Activated CD4-positive, alpha-beta T cell treated with anti-CD3 and anti-CD28 coated beads for 36 hours (primary cell): ENCODE results near the gene TDP2. TPM values are rescaled to one million over a fixed set of nuclear protein-coding genes. Genes with fewer than 3 reads are reported as not detected.
"Not testable (repeated sequence)": the region's sequence is repeated elsewhere in the genome, so short reads cannot be mapped to it uniquely, and the experiment has no call there.

Experiments
- ATAC-seq: fragments of 200-7000 bp; cut with Tn5 transposase; one replicate; pipeline ENCODE4 v1.10.0; 2021; ENCODE audit warnings: mild to moderate bottlenecking, moderate library complexity
- CTCF ChIA-PET: fragments of 350-600 bp; sonication (Branson Sonifier 250); formaldehyde crosslinking; loops from one replicate; lab custom pipeline; 2021; ENCODE audit warnings: antibody characterized with exemption; lab: Charles Lee
- POLR2A ChIA-PET: fragments of 350-600 bp; sonication (Branson Sonifier 250); formaldehyde crosslinking; loops from one replicate; lab custom pipeline; 2021; ENCODE audit warnings: antibody characterized with exemption, inconsistent platforms; lab: Charles Lee
- DNase-seq: peaks from one replicate; pipeline ENCODE4 v3.0.0-alpha.2; 2020
- H3K27ac Mint-ChIP-seq: one replicate; pipeline ENCODE4 v1.8.0; 2021; ENCODE audit warnings: mixed read lengths
- H3K27me3 Mint-ChIP-seq: one replicate; pipeline ENCODE4 v1.8.0; 2021; ENCODE audit warnings: mixed read lengths
- H3K36me3 Mint-ChIP-seq: one replicate; pipeline ENCODE4 v1.8.0; 2021; ENCODE audit warnings: low read depth, mixed read lengths
- H3K4me1 Mint-ChIP-seq: one replicate; pipeline ENCODE4 v1.8.0; 2021; ENCODE audit warnings: mixed read lengths
- H3K4me3 Mint-ChIP-seq: one replicate; pipeline ENCODE4 v1.8.0; 2021; ENCODE audit warnings: mild to moderate bottlenecking, moderate library complexity, mixed read lengths
- H3K9me3 Mint-ChIP-seq: one replicate; pipeline ENCODE4 v1.8.0; 2021; ENCODE audit warnings: low read depth, mixed read lengths
- intact Hi-C, 2 experiments: fragments of 100-400 bp; cut with DNase I in 1 of 2; cut with micrococcal nuclease in 1 of 2; formaldehyde crosslinking; loops; one replicate each; pipeline versions ENCODE4 v1.14.2 to v1.15.1; 2022 to 2024; cut with DNase I, micrococcal nuclease
- total RNA-seq, 2 experiments: library from RNA; stranded (reverse); gene quantifications; one replicate each; pipeline ENCODE4 v1.2.3, GENCODE V29; 2021

Gene TDP2
- total RNA-seq, 2 experiments from 2014 or later = 41.4 to 45.4 TPM

- ATAC-seq (peak; percentile 49), DNase-seq (peak; percentile 65)
- Mint-ChIP-seq H3K27me3 (no peaks in the 10 kb centered on the region), H3K27ac (peak overlapping the region; percentile 99), H3K4me1 (peaks cover 47% of the 10 kb centered on the region), H3K36me3 (peaks cover 57% of the 10 kb centered on the region), H3K9me3 (peaks cover 8% of the 10 kb centered on the region), H3K4me3 (peak overlapping the region; percentile 90)
- ChIA-PET CTCF (interaction anchor here (0.6 to 2.2 kb wide), 15 partner anchors 14 to 598 kb away, joined by 3 to 12 read pairs (median 4); partner anchors contain the start of genes C6orf62 and KIAA0319), POLR2A (interaction anchor here (1.0 to 1.6 kb wide), 2 partner anchors 20 to 53 kb away, joined by 4 to 5 read pairs; partner anchors contain the start of genes C6orf62 and KIAA0319)
- intact Hi-C loops = loop anchor here (1.0 to 5.0 kb wide), 6 partner anchors 20 to 263 kb away; partner anchors contain the start of genes KIAA0319 (in 2 of the 2) and MRS2 (in 1 of the 2)
Measured at GRCh38 chr6:24666097-24666640, 530 bp downstream of the TDP2 start.

DNA sequence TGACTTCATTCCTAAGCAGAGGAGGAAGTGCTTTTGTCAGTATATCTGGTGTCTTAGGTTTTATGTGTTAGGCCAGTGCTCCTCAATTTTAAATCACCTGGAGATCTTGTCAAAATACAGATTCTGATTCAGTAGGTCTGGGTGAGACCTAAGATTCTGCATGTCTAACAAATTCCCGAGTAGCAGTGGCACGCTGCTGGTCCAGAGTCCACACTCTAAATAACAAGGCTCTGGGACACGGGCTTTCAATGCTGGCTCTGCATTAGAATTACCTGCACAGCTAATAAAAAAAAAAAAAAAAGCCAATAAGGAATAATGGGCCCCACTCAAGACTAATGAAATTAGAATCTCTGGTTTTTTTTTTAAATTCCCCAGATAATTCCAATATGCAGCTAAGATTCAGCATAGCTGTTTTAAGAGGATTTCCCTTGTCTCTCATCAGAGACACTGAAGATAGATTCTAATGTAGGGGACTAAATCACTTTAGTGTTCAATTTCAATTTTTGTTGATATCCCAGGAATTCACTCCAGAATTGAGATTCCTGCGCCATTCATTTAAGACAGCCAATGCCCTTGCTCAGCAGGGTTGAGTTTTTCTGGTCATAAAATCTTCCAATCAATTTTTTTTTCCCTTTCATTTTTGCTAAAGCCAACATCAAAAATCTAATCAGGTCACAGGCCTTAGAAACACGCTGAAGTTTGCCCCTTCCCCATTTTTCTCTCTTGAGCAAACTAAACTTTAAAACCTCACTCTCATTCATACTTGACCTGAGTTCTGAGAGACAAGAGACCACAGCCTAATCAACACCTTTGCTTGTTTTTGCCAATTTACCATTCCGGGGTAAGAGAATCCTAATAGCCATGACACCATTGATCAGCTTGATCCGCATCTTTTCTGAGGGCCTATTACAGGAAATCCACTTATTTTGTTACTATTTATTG, 2.4 kb downstream of the TDP2 start:
- H3K36me3 Mint-ChIP-seq = peaks cover 46% of the 10 kb centered on the region
- H3K27me3 Mint-ChIP-seq = no peaks in the 10 kb centered on the region
- no peak for DNase-seq
- ChIA-PET CTCF (interaction anchor here (0.6 to 2.2 kb wide), 6 partner anchors 14 to 232 kb away, joined by 3 to 12 read pairs (median 4); partner anchors contain the start of gene KIAA0319), POLR2A (interaction anchor here (1.6 kb wide), 1 partner anchor 55 kb away, joined by 5 read pairs; the partner anchor contains the start of gene C6orf62)
- no peaks in the 10 kb centered on the region for H3K9me3 Mint-ChIP-seq
- intact Hi-C loops = no loop called here
- H3K4me3 Mint-ChIP-seq = peak overlapping the region; percentile 90
- no peak for ATAC-seq
- H3K4me1 Mint-ChIP-seq = peaks cover 54% of the 10 kb centered on the region
- peak overlapping the region; percentile 21 for H3K27ac Mint-ChIP-seq

- H3K27me3 Mint-ChIP-seq = no peaks in the 10 kb centered on the region
- intact Hi-C loops = no loop called here
- H3K36me3 Mint-ChIP-seq = peaks cover 45% of the 10 kb centered on the region
- CTCF ChIA-PET = no interaction called here
- no peak overlapping the region for H3K27ac Mint-ChIP-seq
- H3K9me3 Mint-ChIP-seq = no peaks in the 10 kb centered on the region
- H3K4me3 Mint-ChIP-seq = no peak overlapping the region
- DNase-seq (no peak), ATAC-seq (no peak)
- POLR2A ChIA-PET = no interaction called here
- peaks cover 45% of the 10 kb centered on the region for H3K4me1 Mint-ChIP-seq
Measured at GRCh38 chr6:24663189-24663588, 3.5 kb downstream of the TDP2 start.

GRCh38 chr6:24662236-24662635, 4.5 kb downstream of the TDP2 start:
- CTCF ChIA-PET = no interaction called here
- peaks cover 46% of the 10 kb centered on the region for H3K36me3 Mint-ChIP-seq
- no peaks in the 10 kb centered on the region for H3K9me3 Mint-ChIP-seq
- H3K4me1 Mint-ChIP-seq = peaks cover 42% of the 10 kb centered on the region
- POLR2A ChIA-PET = interaction anchor here (0.8 kb wide), 1 partner anchor 125 kb away, joined by 14 read pairs; no protein-coding TSS in a partner anchor
- no peak overlapping the region for H3K4me3 Mint-ChIP-seq
- no peak overlapping the region for H3K27ac Mint-ChIP-seq
- DNase-seq = no peak
- ATAC-seq = no peak
- no peaks in the 10 kb centered on the region for H3K27me3 Mint-ChIP-seq
- intact Hi-C loops = no loop called here

GRCh38 chr6:24661759-24662158, 4.9 kb downstream of the TDP2 start:
- ATAC-seq, H3K9me3 Mint-ChIP-seq, H3K27ac Mint-ChIP-seq, DNase-seq, H3K27me3 Mint-ChIP-seq, intact Hi-C loops, H3K4me3 Mint-ChIP-seq: not testable (repeated sequence)
- POLR2A ChIA-PET = interaction anchor here (0.8 kb wide), 1 partner anchor 126 kb away, joined by 14 read pairs; no protein-coding TSS in a partner anchor
- CTCF ChIA-PET = interaction anchor here (0.7 kb wide), 1 partner anchor 79 kb away, joined by 3 read pairs; no protein-coding TSS in a partner anchor
- Mint-ChIP-seq H3K36me3 (peaks cover 43% of the 10 kb centered on the region), H3K4me1 (peaks cover 42% of the 10 kb centered on the region)

GRCh38 chr6:24660105-24660504, 6.6 kb downstream of the TDP2 start:
- ATAC-seq = peak; percentile 23
- intact Hi-C loops = no loop called here
- Mint-ChIP-seq H3K4me3 (no peak overlapping the region), H3K36me3 (peaks cover 39% of the 10 kb centered on the region), H3K27me3 (no peaks in the 10 kb centered on the region), H3K9me3 (no peaks in the 10 kb centered on the region), H3K27ac (no peak overlapping the region), H3K4me1 (peaks cover 49% of the 10 kb centered on the region)
- POLR2A ChIA-PET = no interaction called here
- CTCF ChIA-PET = no interaction called here
- no peak for DNase-seq

DNA sequence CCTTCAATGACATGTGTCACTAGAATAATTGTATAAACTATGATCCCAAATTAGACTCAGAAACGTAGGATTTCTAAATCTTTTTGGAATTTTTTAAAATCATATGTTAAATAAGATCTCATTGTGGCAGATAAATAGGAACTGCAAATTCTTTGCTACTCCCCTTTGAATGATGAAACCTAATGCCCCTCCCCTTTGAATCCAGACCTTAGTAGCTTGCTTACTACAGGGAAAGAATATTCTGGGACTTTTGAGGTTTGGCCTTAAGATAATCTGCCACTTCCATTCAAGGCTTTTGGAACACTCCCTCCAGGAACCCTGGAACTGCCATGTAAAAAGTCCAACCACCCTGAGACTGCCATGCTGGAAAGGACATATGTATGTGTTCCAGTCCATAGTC, 7.1 kb downstream of the TDP2 start:
- ChIA-PET POLR2A (no interaction called here), CTCF (interaction anchor here (0.9 to 1.5 kb wide), 2 partner anchors 14 to 79 kb away, joined by 3 read pairs; partner anchors contain the start of gene KIAA0319)
- Mint-ChIP-seq H3K27ac (no peak overlapping the region), H3K4me1 (peaks cover 44% of the 10 kb centered on the region), H3K9me3 (no peaks in the 10 kb centered on the region), H3K4me3 (no peak overlapping the region), H3K36me3 (peaks cover 35% of the 10 kb centered on the region), H3K27me3 (no peaks in the 10 kb centered on the region)
- ATAC-seq = no peak
- intact Hi-C loops = no loop called here
- no peak for DNase-seq

GRCh38 chr6:24658573-24659560, 7.8 kb downstream of the TDP2 start:
- intact Hi-C loops = no loop called here
- Mint-ChIP-seq H3K36me3 (peaks cover 34% of the 10 kb centered on the region), H3K4me3 (no peak overlapping the region), H3K27ac (peak overlapping the region; percentile 53), H3K9me3 (no peaks in the 10 kb centered on the region), H3K27me3 (no peaks in the 10 kb centered on the region), H3K4me1 (peaks cover 37% of the 10 kb centered on the region)
- CTCF ChIA-PET = interaction anchor here (0.9 to 1.5 kb wide), 2 partner anchors 13 to 78 kb away, joined by 3 read pairs; partner anchors contain the start of gene KIAA0319
- ATAC-seq (no peak), DNase-seq (no peak)
- POLR2A ChIA-PET = no interaction called here

DNA sequence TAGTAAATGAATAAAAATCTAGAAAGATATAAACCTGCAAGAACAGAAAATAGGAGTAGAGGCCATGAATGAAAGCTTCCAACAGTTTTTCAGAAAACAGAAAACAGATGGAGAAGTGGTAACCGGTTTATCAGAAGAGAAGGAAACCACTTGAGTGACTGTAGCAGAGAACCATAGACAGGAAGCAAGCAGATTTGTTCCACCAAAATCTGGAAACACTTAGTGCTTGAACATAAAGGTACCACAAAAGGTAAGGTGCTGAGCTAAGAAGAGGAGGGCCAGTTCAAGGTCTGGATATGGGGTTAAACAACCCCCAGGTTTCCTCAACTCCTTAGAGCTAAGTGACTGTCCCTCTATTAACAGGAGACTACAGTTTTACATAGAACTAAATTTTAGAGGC, 11.5 kb downstream of the TDP2 start:
- H3K4me1 Mint-ChIP-seq = peaks cover 21% of the 10 kb centered on the region
- H3K36me3 Mint-ChIP-seq = peaks cover 33% of the 10 kb centered on the region
- no peaks in the 10 kb centered on the region for H3K27me3 Mint-ChIP-seq
- no peaks in the 10 kb centered on the region for H3K9me3 Mint-ChIP-seq
- intact Hi-C loops = no loop called here
- ATAC-seq (peak; percentile 36), DNase-seq (no peak)
- POLR2A ChIA-PET = no interaction called here
- peak overlapping the region; percentile 52 for H3K27ac Mint-ChIP-seq
- CTCF ChIA-PET = interaction anchor here (1.7 kb wide), 1 partner anchor 74 kb away, joined by 8 read pairs; no protein-coding TSS in a partner anchor
- H3K4me3 Mint-ChIP-seq = no peak overlapping the region

GRCh38 chr6:24650365-24650764, 16.3 kb downstream of the TDP2 start:
- no peak for DNase-seq
- Mint-ChIP-seq H3K27me3 (peaks cover 4% of the 10 kb centered on the region), H3K36me3 (peaks cover 21% of the 10 kb centered on the region), H3K4me1 (peaks cover 14% of the 10 kb centered on the region), H3K27ac (no peak overlapping the region), H3K4me3 (no peak overlapping the region), H3K9me3 (no peaks in the 10 kb centered on the region)
- ChIA-PET CTCF (interaction anchor here (0.9 kb wide), 1 partner anchor 15 kb away, joined by 4 read pairs; no protein-coding TSS in a partner anchor), POLR2A (no interaction called here)
- intact Hi-C loops = no loop called here
- no peak for ATAC-seq
